Retina (tissue), 1 donor: ENCODE measurements around the gene ZDHHC21.
"Not testable (repeated sequence)": the region's sequence is repeated elsewhere in the genome, so short reads cannot be mapped to it uniquely, and the experiment has no call there.

Experiments used
- DNase-seq: peaks from one replicate; pipeline ENCODE4 v3.0.0-alpha.2; 2016

ZDHHC21 gene

DNA sequence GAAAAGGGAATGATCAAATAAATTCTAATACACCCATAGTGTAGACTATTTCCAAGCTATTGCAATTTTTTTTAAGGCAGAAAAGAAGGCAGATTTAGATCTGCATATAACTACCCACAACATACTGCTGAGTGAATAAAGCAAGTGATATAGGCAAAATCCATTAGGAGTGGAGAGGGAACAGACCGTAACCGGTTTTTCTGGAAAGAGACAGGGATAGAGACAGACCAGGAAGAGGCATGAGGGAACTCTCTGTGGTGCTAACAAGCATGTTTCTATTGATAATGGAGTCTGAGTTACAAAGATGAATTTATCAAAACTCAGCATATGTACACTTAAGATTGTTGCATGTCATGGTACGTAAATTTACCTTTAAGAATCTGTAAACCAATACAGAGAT lies 14.5 kb downstream of the ZDHHC21 start:
- DNase-seq = no peak

DNA sequence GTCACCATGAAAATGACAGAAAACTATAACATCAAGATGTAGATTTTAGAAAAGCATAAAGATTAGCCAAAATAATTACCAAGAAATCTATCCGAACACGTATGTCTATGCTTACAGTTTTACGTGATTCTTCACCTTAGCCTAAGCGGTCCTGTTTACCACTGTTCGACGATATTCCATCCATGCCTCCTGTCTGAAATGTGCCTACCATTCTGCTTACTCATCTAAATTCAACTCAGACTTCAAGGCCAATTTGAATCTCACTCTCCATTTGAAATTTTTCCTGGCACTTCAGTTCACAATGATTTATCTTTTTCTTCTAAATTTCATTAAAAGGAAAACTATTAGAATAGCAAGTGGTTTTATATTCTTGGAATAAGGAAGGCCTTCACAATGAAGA lies 15.4 kb downstream of the ZDHHC21 start:
- DNase-seq = no peak

DNA sequence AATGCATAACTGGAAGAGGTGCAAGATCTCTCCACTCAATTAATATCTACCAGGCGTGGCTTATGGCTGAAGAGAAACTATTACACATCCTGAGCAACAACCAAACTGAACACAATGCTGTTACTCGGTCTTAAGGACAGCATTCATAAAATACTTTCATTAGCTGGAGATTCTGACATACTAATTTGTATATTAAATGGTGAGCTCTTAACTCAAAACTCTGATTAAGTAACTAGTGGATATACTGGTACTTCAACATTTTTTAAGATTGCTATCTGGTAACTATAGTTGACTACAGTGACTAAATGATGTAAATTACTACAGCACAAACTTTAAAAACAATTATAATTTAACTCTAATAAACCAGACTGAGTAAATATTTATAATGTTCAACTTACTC lies 15.8 kb downstream of the ZDHHC21 start:
- DNase-seq = no peak

DNA sequence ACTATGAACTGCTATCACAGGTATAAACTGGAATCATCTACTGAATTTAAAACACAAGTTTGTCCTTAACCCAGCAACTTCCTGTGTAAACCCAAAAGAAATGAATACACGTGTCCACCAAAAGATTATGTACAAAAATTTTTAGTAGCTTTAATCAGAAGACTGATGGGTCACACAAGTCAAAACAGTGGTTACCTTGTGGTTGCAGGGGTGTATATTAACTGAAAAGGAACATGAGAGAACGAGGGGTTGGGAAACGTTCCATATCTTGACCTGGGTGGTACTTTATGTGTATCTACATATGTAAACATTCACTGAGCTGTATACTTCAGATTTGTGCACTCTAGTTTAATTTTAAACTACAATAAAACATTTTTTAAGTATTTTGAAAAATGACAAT lies 18.6 kb downstream of the ZDHHC21 start:
- DNase-seq = no peak

DNA sequence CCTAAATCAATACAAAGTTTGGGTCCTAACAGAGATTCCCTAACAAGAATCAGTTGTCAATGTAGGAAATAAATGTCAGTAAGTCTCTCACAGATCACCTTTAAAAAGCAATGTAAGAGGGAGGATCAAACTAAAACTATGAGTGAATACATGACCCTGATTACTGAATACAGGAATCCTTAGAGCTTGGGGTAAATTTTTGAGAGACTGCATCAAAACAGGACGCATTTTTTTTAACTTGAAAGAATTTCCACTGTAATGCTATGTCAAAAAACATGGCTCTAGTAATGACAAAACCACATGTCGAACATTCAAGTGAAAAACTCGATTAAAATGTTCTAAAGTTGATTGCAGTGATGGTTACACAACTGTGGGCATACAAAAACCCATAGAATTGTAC lies 21.9 kb downstream of the ZDHHC21 start:
- no peak for DNase-seq

DNA sequence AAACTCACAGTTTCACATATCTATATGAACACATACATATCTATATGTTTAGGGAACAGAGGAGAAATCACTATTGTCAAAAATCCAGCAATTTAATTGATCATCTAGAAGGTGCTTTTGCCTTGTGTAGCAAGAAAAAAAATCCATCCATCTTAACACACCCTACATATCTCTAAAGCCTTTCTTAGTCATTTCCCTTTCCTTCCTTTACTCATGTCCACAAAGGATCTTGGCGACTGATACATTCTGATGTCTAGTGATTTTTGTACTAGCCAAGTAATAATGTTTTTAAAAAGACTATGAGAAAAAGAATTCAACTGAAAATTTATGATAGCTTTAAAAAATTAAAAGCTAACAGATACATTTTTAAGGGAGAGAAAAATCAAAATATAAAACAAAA lies 22.5 kb downstream of the ZDHHC21 start:
- DNase-seq = no peak

DNA sequence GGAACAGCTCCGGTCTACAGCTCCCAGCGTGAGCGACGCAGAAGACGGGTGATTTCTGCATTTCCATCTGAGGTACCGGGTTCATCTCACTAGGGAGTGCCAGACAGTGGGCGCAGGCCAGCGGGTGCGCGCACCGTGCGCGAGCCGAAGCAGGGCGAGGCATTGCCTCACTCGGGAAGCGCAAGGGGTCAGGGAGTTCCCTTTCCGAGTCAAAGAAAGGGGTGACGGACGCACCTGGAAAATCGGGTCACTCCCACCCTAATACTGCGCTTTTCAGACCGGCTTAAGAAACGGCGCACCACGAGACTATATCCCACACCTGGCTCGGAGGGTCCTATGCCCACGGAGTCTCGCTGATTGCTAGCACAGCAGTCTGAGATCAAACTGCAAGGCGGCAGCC lies 29.2 kb downstream of the ZDHHC21 start:
- not testable (repeated sequence) for DNase-seq

DNA sequence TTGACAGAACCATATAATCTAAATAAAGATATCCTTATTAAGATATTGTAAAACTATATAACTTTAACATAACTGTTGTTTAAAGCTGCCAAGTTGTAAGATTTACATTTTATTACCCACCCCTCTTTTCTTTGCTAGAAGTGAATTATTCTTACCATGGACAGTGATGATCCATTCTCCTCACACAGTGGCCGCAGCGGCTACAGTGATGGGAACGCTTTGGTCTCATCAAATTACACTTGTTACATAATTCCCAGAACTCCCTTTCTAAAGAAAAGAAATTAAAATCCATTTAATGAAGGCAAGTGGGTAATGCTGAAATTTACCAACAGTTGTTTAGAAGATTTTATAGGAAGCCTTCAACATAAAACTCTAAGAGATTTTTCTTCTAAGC lies 31.2 kb downstream of the ZDHHC21 start:
- no peak for DNase-seq

DNA sequence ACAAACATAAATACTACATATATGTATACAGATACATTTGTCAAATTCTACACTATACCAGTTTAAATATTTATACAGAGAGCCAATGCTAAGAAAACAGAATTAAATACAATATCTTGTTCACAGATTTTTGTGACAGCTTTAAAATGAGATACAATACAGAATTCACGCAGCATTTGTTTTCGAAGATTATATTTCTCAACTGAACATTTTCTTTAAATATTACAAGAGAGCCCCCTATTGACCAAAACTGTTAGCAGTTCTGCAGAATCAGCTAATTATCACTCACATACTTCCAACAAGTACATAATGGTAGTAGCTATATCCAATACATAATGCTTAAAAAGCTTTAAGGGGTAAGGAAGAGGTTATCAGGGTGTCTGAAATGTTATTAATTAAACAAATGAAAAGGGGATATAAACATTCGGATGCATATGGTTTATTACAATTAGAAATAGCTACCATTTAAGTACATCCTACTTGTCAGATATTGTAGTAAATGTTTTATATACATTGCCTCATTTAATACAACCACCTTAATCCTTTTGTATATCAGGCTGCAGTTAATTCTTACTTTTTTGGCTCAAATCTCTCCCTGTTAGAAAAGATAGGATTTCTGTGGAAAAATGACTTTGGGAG lies 31.7 kb downstream of the ZDHHC21 start:
- DNase-seq = peak; percentile 11

DNA sequence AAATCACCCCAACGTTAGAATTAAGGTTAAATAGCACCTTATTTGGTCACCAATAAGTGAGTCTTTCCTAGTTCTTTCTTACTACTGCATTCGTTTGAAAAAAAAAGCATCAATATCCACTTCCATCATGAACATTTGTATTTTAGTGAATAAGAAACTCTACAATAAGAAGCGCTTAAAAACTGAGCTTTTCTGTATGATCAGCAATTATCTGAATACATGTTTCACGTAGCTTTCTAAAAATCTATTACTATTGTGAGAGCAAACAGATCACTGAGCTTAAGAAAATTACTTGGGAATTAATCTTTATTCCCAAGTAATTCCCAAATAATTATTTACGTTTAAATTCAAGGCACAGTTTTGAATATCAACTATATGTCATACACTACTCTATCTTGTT lies 32.5 kb downstream of the ZDHHC21 start:
- DNase-seq = no peak

DNA sequence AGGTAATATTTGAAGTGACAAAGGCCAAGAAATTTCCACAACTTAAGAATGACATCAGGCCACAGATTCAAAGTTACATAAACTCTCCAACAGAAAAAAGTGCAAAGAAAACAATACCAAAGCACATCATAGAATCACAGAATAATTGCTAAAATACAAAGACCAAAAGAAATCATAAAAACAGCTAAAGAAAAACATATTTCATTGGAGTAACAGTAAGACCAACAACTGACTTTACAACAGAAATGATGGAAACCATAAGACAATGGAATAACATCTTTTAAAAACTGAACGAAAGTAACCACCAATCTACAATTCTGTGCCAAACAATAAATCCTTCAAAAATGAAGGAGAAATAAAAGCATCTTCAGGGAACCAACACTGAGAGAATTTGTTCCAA lies 38.3 kb downstream of the ZDHHC21 start:
- DNase-seq = no peak

DNA sequence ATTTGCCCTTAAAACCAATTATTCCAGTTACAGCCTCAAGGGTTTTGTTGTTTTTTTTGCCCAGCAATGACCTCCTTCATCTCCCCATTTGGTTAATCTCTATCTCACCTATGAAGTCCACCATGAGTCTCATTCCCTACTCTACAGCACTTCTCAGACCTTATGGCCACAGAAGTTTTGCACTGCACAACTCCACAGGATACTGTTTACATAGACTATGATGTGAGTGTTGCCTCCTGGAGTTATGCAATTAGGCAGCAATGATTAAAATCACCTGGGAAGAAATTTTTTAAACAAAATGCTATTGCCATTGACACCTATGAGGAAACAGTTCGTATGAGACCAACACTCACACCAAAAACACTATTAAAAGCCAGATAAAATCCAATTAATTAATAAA lies 39.7 kb downstream of the ZDHHC21 start:
- no peak for DNase-seq

DNA sequence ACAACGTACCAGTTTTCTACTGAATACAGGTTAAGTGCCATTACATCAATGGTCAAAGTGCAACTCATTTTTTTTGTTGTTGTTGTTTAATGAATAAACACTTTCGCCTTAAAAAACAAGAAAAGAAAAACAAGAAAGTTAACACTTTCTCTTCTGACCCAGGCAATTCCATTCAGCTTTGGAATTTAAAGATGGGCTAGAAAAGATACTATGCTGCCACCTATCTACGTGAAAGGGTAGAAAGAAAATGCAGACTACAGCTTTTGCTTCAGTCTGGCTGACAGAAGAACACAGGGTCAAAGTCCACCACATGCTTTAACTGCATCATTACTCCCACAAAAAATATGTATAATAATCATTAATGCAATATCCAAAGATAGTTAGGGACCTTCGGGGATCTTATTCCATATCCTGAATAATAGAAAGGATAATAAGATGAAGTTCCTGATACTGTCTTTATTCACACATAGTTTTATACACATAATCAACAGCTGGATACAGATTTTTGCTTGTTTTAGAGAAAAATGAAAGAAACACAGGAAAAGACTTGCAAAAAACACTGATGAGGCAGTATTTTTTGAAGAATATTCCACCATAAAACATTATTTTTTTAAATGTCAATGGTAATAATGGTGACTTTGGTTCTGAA lies 40.4 kb downstream of the ZDHHC21 start:
- peak; percentile 36 for DNase-seq

DNA sequence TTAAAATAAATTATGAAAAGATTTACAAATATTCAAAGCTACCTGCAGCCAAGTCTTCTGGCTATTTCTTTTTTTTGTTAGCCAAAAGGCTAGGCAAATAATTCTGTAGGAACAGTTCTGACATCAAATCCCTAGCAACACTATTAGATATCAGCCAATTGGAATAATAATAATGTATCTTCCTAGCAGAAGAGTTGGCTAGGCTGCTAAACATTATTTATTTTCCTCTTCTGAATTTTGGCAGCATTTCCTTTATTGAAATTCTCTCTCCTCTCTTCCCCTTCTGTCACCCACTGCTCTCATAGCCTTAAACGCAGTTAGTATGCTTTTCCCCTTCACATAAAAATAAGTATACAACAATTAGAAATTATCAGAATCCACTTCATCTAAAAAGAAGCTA lies 42.6 kb downstream of the ZDHHC21 start:
- DNase-seq = no peak

DNA sequence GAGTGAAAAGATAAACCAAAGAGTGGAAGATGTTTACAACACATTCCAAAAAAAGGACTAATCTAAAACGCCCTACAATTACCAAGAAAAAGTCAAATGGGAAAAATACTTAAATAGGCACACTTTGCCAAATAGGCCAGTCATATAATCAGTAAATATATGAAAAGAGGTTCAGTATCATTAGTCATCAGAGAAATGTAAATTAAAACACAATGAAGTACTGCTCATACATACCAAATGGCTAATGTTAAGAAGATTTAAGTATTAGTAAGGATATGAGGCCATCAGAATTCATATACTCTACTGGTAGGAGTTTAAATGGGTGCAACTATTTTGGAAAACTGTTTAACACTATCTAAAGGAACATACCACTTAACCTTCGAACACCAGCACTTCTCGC lies 47.6 kb downstream of the ZDHHC21 start:
- DNase-seq = no peak

DNA sequence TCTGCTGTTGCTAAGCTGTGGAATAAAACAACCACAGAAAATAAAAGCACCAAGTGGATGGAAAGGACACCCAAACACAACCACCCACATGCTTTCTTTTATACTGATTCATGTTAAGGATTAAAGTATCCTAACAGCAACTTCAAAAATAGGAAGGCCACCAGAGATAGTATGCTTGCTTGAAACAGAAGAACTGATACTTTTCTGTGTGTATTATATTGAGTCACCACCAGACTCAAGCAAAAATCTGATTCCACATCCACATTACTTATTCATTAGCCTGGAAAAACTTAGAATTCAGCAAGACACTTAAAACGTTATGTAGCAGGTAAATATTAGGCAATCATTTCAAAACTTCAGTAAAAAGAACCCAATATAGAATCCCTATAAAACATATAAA lies 52.3 kb downstream of the ZDHHC21 start:
- DNase-seq = no peak

DNA sequence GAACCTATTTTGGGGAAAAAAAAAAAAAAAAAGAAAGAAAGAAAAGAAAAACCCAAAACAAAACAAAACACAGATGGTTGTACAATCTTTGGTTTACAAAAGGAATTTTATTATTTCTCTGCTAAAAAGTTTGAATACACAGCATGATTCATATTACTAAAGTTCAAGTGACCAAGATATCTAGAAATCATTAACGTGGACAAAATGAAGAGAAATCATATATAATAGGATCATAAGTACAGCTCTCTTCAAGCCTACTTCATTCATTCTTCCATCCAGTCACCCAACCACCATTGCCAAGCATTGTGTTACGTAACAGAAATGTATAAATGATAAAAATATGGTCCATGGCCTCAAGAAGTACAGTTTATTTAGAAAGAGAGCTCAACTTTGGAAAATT lies 52.9 kb downstream of the ZDHHC21 start:
- DNase-seq = no peak

DNA sequence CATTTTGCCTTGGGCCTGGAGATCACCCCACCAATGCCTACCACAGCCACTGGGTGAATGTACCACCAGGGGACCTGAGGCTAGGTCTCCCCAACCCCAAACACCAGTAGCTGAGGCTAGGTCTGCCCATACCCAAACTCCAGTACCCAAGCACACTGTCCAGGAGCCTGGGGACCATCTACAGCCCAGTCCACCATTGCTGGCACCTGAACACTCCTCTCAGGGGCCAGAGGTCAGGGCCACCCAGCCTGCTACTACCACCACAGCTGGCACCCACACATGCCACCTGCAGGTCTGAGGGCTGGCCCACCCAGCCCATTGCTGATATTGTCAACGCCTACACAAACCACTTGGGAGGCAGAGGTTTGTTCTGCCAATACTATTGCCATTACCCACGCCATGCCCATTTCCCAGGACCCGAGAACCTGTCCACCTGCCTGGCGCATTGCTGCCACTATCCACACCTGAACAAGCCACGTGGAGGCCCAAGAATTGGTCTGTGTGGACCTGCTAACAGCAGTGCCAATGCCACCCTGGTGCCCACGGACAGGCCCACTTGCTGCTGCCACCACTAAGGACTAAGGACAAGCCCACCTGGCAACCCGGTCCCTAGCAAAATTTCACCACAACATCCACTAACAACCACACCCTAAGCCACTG lies 59.2 kb downstream of the ZDHHC21 start:
- DNase-seq = no peak

DNA sequence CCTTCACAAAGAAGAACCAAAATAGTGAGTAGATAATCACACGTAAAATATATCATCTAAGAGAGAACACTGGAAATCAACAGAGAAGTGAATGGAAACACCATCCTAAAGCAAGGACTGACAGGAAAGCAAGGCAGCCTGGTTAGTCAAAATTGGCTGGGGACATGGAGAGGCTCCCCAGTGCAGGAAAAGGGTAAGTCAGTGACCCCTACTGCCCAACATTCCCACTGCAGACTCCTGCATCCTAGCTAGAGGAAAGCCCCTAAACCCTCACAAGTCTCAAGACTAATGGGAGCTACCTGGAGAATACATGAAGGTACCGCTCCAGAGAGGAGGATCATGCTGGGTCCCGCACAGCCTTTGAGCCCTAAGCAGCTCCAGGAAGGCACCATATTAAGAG lies 60.1 kb downstream of the ZDHHC21 start:
- no peak for DNase-seq

DNA sequence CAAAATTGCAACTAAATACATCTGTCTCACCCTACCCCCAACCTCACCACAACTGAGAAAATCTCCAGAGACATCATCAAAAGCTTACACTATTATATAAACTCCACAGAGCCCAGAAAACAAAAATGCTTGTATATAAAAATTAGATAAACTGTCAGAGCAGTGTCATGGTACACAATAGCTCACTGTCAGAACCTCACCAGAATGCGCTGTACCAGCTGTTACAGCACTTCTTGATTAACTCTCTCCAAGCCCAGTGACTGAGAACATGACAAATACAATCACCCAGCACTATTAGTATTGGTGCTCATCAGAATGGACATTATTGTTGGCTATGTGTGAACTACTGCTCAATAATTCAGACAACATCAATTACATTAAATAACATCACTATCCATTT lies 65.7 kb downstream of the ZDHHC21 start:
- peak; percentile 34 for DNase-seq

DNA sequence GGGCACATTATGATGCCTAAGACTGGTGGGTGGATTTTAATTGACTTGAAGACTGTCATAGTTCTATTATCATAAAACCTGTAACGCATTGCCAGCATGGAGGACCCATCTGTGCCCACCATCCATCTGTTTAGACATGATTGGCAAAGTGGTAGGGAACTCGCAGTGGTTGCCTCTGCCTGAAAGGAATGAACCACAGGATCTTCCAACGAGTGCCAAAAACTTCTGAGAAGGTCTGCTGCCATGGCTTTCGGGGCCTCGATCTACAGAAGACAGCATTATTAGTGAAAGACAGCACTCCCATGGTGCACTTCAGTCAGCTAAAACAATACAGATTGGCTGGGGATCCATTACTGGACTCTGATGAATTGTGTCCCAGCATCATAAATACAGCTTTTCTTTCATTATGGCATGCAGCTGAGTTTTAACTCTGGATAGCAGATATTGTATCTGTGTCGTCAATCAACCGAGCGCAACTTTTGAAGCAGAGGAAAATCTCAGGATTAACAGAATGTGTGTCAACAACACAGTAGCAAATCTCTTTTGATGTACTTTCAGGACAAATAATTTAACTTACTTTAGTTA lies 74.3 kb downstream of the ZDHHC21 start:
- no peak for DNase-seq

DNA sequence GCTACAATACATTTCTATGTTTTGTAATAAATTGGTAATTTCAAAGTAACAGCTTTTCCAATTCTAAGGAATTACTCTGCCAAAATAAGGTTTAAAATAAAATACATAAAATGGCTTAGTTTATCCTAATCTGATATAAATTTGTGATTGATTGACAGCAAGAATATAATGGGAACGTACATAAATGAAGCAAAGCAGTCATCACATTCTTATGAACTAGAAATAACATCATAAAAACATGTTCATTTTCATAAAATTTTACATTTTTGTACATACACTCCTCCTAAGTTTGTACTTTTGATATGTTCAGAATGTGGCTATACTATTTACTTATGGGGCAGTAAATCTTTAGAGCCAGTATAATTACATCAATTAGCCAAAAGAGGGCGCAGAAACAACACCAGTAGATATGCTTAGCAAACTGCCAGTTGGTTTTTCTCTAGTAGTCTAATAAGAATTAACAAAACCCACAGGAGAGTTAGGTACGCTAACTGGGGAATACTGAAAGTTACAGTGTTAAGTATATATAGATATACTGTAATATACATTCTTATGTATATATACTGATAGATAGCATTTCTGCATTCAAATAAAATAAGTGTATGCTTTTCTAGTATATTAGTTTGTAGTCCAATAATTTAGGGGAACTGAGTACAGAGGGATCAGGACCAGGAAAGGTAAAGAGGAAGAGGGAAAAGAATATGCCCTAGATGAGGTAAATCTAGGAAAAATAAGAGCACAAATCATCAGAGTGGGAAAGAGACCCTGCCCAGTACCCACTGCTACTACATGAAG lies 76.8 kb downstream of the ZDHHC21 start:
- DNase-seq = no peak

DNA sequence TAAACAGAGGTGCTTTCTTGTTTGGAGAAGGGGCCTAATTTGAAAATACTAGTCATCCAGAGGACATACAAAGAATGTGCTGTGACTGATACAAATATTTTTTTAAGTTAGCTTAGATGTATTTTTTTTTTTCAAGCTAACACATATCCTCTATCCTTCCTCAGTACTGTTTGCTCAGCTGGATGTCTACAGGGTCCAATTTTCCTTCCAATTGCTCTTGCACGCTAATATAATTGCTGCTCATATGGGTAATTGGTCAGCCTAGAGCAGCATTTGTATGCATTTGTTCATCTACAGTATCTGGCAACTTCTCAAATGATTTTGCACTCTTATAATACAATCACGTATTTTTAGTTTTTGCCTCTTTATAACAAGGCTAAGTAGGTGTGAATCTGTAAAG lies 84.7 kb downstream of the ZDHHC21 start:
- DNase-seq = no peak
